SK-N-SH (cell line): ENCODE data around the gene AQP1. TPM values are rescaled to one million over a fixed set of nuclear protein-coding genes. Genes with fewer than 3 reads are reported as not detected.
A peak's percentile ranks its signal among the peaks of the same experiment; 100 is the strongest.

Experiments used
- CTCF ChIA-PET: fragments of 300-600, 350-600 bp; formaldehyde crosslinking; extraction: SDS; loops from one replicate; lab custom pipeline; 2021; lab: Yijun Ruan, JAX
- POLR2A ChIA-PET: fragments of 350-600 bp; sonication (Branson Sonifier 250); formaldehyde crosslinking; extraction: SDS; loops from one replicate; lab custom pipeline; 2020; ENCODE audit warnings: antibody characterized with exemption, inconsistent platforms; lab: Yijun Ruan, JAX
- DNase-seq: peaks from one replicate; pipeline ENCODE4 v3.0.0; 2012
- H2AFZ ChIP-seq: fragments of 200-600 bp; sonication (generic); 2 replicates; pipeline ENCODE4 v1.8.1; 2016; ENCODE audit warnings: antibody characterized with exemption, mild to moderate bottlenecking, low read depth
- H3F3A ChIP-seq: fragments of 200-600 bp; sonication (generic); replicated peaks from 2 replicates; pipeline ENCODE3; 2016; ENCODE audit warnings: antibody characterized with exemption, mild to moderate bottlenecking; ENCODE audit not compliant: insufficient read depth
- H3K27ac ChIP-seq, 2 experiments: fragments of 200-500 bp in 1 of 2; fragments of 200-600 bp in 1 of 2; sonication (Bioruptor generic) in 1 of 2; sonication (generic), shearing (Covaris generic) in 1 of 2; 2 replicates each; pipeline versions ENCODE4 v1.5.1 to v1.6.1; 2014 to 2016; ENCODE audit warnings: low read depth in 2 of 2, inconsistent platforms in 1 of 2, low read length in 1 of 2, mild to moderate bottlenecking in 1 of 2, mixed read lengths in 1 of 2
- H3K27me3 ChIP-seq: fragments of 200-600 bp; sonication (generic), shearing (Covaris generic); 2 replicates; pipeline ENCODE4 v1.6.1; 2016; ENCODE audit warnings: mixed run types; ENCODE audit not compliant: insufficient read depth
- H3K36me3 ChIP-seq, 2 experiments: fragments of 200-500 bp in 1 of 2; fragments of 200-600 bp in 1 of 2; sonication (Bioruptor generic) in 1 of 2; sonication (generic) in 1 of 2; replicated peaks in 1 of 2; 2 replicates each; pipeline versions ENCODE3 to v1.5.1; 2014 to 2016; ENCODE audit warnings: low read length in 1 of 2, mild to moderate bottlenecking in 1 of 2; ENCODE audit not compliant: insufficient read depth in 2 of 2, control insufficient read depth in 1 of 2
- H3K4me1 ChIP-seq, 2 experiments: fragments of 200-500 bp in 1 of 2; fragments of 200-600 bp in 1 of 2; sonication (Bioruptor generic) in 1 of 2; sonication (generic), shearing (Covaris generic) in 1 of 2; 2 replicates each; pipeline versions ENCODE4 v1.5.1 to v1.6.1; 2014 to 2016; ENCODE audit warnings: low read depth in 1 of 2, low read length in 1 of 2, mixed run types in 1 of 2; ENCODE audit not compliant: insufficient read depth in 2 of 2, control insufficient read depth in 1 of 2
- H3K4me2 ChIP-seq: fragments of 200-600 bp; sonication (generic), shearing (Covaris generic); 2 replicates; pipeline ENCODE4 v1.6.1; 2017; ENCODE audit warnings: mixed run types
- H3K4me3 ChIP-seq, 2 experiments: fragments of 200-500 bp in 1 of 2; fragments of 200-600 bp in 1 of 2; sonication (Bioruptor generic) in 1 of 2; sonication (generic), shearing (Covaris generic) in 1 of 2; 2 replicates each; pipeline versions ENCODE4 v1.5.1 to v1.8.1; 2014 to 2016; ENCODE audit warnings: low read depth in 2 of 2, inconsistent platforms in 1 of 2, low read length in 1 of 2, mild to moderate bottlenecking in 1 of 2, mixed read lengths in 1 of 2, moderate library complexity in 1 of 2
- H3K79me2 ChIP-seq: fragments of 200-600 bp; sonication (generic); 2 replicates; pipeline ENCODE4 v1.8.1; 2017; ENCODE audit warnings: mild to moderate bottlenecking; ENCODE audit not compliant: insufficient read depth
- H3K9ac ChIP-seq: fragments of 200-600 bp; sonication (generic); 2 replicates; pipeline ENCODE4 v1.6.1; 2017; ENCODE audit warnings: mixed run types
- H3K9me2 ChIP-seq: fragments of 200-600 bp; sonication (generic); 2 replicates; pipeline ENCODE4 v1.6.1; 2017; ENCODE audit warnings: mixed run types
- H3K9me3 ChIP-seq: fragments of 200-600 bp; sonication (generic); 2 replicates; pipeline ENCODE4 v1.6.1; 2017; ENCODE audit warnings: mixed run types, mild to moderate bottlenecking, moderate library complexity
- H4K20me1 ChIP-seq: fragments of 200-600 bp; sonication (generic); 2 replicates; pipeline ENCODE4 v1.6.1; 2017; ENCODE audit warnings: mild to moderate bottlenecking, mixed run types; ENCODE audit not compliant: insufficient read depth
- CHD2 ChIP-seq: fragments of 150-350 bp; IDR thresholded peaks from 2 replicates; pipeline ENCODE4 v1.6.1; 2018; ENCODE audit warnings: low read length; ENCODE audit not compliant: partially characterized antibody
- EP300 ChIP-seq, 2 experiments: IDR thresholded peaks; 2 replicates each; pipeline versions ENCODE4 v1.4.0 to v1.6.1; 2012; ENCODE audit warnings: borderline replicate concordance in 1 of 2, low read depth in 1 of 2, low read length in 1 of 2
- EZH2phosphoT487 ChIP-seq: fragments of 200-600 bp; sonication (generic); IDR thresholded peaks from 2 replicates; pipeline ENCODE4 v1.6.1; 2017; ENCODE audit warnings: low read depth, mixed run types, mild to moderate bottlenecking, antibody characterized with exemption, moderate library complexity, borderline replicate concordance
- FOXJ3 ChIP-seq: sonication (generic); formaldehyde crosslinking; IDR thresholded peaks from 2 replicates; pipeline ENCODE4 v1.5.1; 2020; ENCODE audit warnings: mild to moderate bottlenecking, missing genetic modification reagents
- FOXM1 ChIP-seq: IDR thresholded peaks from 2 replicates; pipeline ENCODE4 v1.4.0; 2012; ENCODE audit warnings: low read depth, mild to moderate bottlenecking
- GATA2 ChIP-seq: sonication (generic); formaldehyde crosslinking; IDR thresholded peaks from 2 replicates; pipeline ENCODE4 v1.5.0; 2020; ENCODE audit warnings: mild to moderate bottlenecking, missing genetic modification reagents
- MXI1 ChIP-seq: IDR thresholded peaks from 2 replicates; pipeline ENCODE4 v1.6.1; 2012; ENCODE audit warnings: mild to moderate bottlenecking, low read depth, low read length, improper control_type of control experiment
- POLR2AphosphoS5 ChIP-seq: IDR thresholded peaks from 2 replicates; pipeline ENCODE4 v1.6.1; 2012; ENCODE audit warnings: low read depth, low read length
- RAD21 ChIP-seq: IDR thresholded peaks from 2 replicates; pipeline ENCODE4 v1.6.1; 2012; ENCODE audit warnings: mild to moderate bottlenecking, low read length
- RXRA ChIP-seq: IDR thresholded peaks from 2 replicates; pipeline ENCODE4 v1.4.0; 2012; ENCODE audit warnings: low read depth, mild to moderate bottlenecking, borderline replicate concordance
- SIN3A ChIP-seq: IDR thresholded peaks from 2 replicates; pipeline ENCODE4 v1.6.1; 2012; ENCODE audit warnings: low read depth, mild to moderate bottlenecking, low read length, moderate library complexity, borderline replicate concordance
- TCF12 ChIP-seq: IDR thresholded peaks from 2 replicates; pipeline ENCODE4 v1.4.0; 2012
- YY1 ChIP-seq: IDR thresholded peaks from 2 replicates; pipeline ENCODE4 v1.4.0; 2012; ENCODE audit warnings: low read depth, mild to moderate bottlenecking
- WGBS: methylation state at CpG from one replicate; pipeline ENCODE4 v1.1.6; 2017; ENCODE audit warnings: low lambda C conversion rate; 5-methylcytosine and 5-hydroxymethylcytosine counted together
- polyA plus RNA-seq, 3 experiments: library from polyadenylated mRNA; depleted of rRNA; stranded (reverse); fragments of >200 nt; gene quantifications; 2 replicates each; pipeline ENCODE4 v1.2.3, GENCODE V29; 2012
- TF ChIP-seq, protein P1 (sequence below): fragments of 150-350 bp; IDR thresholded peaks from 2 replicates; pipeline ENCODE4 v1.6.1; 2016; ENCODE audit warnings: mild to moderate bottlenecking, low read depth, low read length
- TF ChIP-seq, protein P2 (sequence below): IDR thresholded peaks from 2 replicates; pipeline ENCODE4 v1.4.0; 2012; ENCODE audit warnings: low read depth
- TF ChIP-seq, protein P3 (sequence below): fragments of 150-350 bp; IDR thresholded peaks from 2 replicates; pipeline ENCODE4 v1.6.1; 2017; ENCODE audit warnings: antibody characterized with exemption, low read length, low read depth, borderline replicate concordance
- TF ChIP-seq, protein P4 (sequence below): fragments of 200-600 bp; sonication (generic); IDR thresholded peaks from 2 replicates; pipeline ENCODE4 v1.6.1; 2017; ENCODE audit warnings: antibody characterized with exemption, mild to moderate bottlenecking, moderate library complexity

The AQP1 gene
- polyA plus RNA-seq, 1 of the 3 experiments (the other 2 are of a cell fraction) = 1.7 TPM

DNA sequence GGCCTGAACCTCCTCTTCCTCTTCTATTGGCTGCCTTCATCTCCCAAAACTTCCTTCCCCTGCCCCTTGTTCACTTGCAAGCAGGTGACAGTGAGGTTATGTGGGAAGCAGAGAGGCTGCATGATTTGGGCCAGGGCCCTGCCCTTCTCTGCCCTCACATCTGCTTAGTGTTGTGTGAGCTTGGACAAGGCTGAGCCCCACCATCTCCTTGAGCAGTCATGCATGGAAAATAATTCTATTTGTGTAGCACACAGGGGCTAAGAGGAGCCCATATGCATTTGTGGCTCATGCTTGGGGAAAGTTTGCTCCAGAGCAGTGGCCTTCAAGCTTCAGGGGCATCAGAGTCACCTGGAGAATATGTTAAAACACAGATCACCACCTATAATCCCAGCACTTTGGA lies 26.8 kb upstream of the AQP1 start (continued):
- TF ChIP-seq, protein P1, sequence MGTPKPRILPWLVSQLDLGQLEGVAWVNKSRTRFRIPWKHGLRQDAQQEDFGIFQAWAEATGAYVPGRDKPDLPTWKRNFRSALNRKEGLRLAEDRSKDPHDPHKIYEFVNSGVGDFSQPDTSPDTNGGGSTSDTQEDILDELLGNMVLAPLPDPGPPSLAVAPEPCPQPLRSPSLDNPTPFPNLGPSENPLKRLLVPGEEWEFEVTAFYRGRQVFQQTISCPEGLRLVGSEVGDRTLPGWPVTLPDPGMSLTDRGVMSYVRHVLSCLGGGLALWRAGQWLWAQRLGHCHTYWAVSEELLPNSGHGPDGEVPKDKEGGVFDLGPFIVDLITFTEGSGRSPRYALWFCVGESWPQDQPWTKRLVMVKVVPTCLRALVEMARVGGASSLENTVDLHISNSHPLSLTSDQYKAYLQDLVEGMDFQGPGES = no peak
- TF ChIP-seq, protein P2, sequence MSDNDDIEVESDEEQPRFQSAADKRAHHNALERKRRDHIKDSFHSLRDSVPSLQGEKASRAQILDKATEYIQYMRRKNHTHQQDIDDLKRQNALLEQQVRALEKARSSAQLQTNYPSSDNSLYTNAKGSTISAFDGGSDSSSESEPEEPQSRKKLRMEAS = no peak
- TF ChIP-seq FOXM1 = no peak

DNA sequence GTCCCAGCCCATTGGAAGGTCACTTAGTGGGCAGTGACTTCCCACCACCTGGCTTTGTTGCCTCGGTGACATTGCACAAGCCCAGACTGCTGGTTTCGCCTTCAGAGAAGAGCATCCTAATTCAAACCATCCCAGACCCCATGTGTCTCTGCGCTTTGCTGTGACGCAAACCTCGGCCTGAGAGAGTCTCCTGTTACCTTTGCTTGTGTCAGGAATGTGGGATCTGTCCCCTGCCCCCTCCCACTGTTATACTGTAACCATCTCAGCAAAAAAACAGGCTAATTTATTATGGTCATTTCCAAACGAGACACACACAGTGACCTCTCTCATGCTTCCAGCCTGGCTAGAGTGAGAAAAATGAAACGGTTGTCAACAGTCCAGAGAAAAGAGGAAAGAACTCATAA lies 25.0 kb upstream of the AQP1 start:
- Histone ChIP-seq H4K20me1 (no peaks in the 10 kb centered on the region), H3K36me3 (no peaks in the 10 kb centered on the region), H3K9me3 (no peaks in the 10 kb centered on the region), H3K4me2 (no peak overlapping the region), H3K27me3 (no peaks in the 10 kb centered on the region), H3K4me1 (peaks cover 7 to 50% of the 10 kb centered on the region in 2 experiments; a peak in 3 of 4 replicates), H3K79me2 (no peaks in the 10 kb centered on the region), H3K9ac (no peak overlapping the region), H3K4me3 (no peak overlapping the region), H3F3A (peaks cover 14% of the 10 kb centered on the region), H2AFZ (no peak overlapping the region), H3K9me2 (no peaks in the 10 kb centered on the region), H3K27ac (peak overlapping the region in 1 of 2 experiments; percentile 92; a peak in 2 of 4 replicates)
- POLR2A ChIA-PET = interaction anchor here (1.0 kb wide), 4 partner anchors 12 to 31 kb away, joined by 3 to 4 read pairs (median 3); no protein-coding TSS in a partner anchor
- CTCF ChIA-PET = interaction anchor here (1.1 to 2.3 kb wide), 7 partner anchors 19 to 236 kb away, joined by 4 to 7 read pairs (median 5); no protein-coding TSS in a partner anchor
- peak; percentile 79 for DNase-seq
- WGBS = 66% methylated on average over 7 of the region's 7 CpGs
- peak; percentile 13 for TF ChIP-seq CHD2
- 0 out of 2 replicates have a peak, but pooled peaks have one; percentile 40 for TF ChIP-seq FOXJ3 (CRISPR knock-in tag)
- TF ChIP-seq FOXM1 = no peak
- TF ChIP-seq EZH2phosphoT487 = no peak
- TF ChIP-seq EP300 (IDR thresholded peaks at IDR 0.05; ENCODE audit: borderline replicate concordance in 1 of 2, low read depth in 1 of 2, low read length in 1 of 2) = peak in 1 of 2 experiments; percentile 55; a peak in 1 of 4 replicates
- TF ChIP-seq, protein P3, sequence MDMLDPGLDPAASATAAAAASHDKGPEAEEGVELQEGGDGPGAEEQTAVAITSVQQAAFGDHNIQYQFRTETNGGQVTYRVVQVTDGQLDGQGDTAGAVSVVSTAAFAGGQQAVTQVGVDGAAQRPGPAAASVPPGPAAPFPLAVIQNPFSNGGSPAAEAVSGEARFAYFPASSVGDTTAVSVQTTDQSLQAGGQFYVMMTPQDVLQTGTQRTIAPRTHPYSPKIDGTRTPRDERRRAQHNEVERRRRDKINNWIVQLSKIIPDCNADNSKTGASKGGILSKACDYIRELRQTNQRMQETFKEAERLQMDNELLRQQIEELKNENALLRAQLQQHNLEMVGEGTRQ = no peak
- TF ChIP-seq MXI1 = peak; percentile 78
- no peak for TF ChIP-seq RXRA
- no peak for TF ChIP-seq POLR2AphosphoS5
- TF ChIP-seq YY1 = no peak
- TF ChIP-seq, protein P2 = no peak
- TF ChIP-seq, protein P4, sequence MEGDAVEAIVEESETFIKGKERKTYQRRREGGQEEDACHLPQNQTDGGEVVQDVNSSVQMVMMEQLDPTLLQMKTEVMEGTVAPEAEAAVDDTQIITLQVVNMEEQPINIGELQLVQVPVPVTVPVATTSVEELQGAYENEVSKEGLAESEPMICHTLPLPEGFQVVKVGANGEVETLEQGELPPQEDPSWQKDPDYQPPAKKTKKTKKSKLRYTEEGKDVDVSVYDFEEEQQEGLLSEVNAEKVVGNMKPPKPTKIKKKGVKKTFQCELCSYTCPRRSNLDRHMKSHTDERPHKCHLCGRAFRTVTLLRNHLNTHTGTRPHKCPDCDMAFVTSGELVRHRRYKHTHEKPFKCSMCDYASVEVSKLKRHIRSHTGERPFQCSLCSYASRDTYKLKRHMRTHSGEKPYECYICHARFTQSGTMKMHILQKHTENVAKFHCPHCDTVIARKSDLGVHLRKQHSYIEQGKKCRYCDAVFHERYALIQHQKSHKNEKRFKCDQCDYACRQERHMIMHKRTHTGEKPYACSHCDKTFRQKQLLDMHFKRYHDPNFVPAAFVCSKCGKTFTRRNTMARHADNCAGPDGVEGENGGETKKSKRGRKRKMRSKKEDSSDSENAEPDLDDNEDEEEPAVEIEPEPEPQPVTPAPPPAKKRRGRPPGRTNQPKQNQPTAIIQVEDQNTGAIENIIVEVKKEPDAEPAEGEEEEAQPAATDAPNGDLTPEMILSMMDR = no peak
- TF ChIP-seq GATA2 (CRISPR knock-in tag) = no peak
- TF ChIP-seq RAD21 = no peak
- no peak for TF ChIP-seq SIN3A
- TF ChIP-seq TCF12 = no peak
